Measurements from ENCODE around the gene AFF2.

The AFF2 gene

DNA sequence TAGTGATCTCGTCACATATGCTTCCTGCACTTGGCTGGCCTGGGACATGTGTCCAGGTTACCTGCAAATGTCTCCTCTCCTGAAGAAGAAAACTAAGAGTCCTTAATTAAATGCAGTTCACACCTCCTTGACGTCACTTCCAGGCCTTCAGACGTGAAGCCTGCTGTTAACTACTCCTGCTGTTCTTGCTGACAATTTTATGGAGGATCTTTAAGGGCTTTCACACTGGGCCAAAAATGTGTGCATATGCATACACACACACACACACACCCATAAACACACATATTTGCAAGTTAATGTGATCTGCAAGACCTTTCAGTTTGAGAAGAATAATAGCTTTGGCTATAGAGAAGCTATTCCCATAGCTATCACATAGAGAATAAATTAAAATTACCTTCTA lies 267.9 kb downstream of the AFF2 start:
- no peak for TF ChIP-seq CTCF (conservative IDR thresholded peaks at IDR 0.05; ENCODE audit: low read depth, low read length)
- Histone ChIP-seq H3K4me2 (no peak overlapping the region), H3K36me3 (ENCODE audit: insufficient read depth) (no peaks in the 10 kb centered on the region), H3K79me2 (ENCODE audit: insufficient read depth, low read depth) (no peaks in the 10 kb centered on the region), H3K4me3 (IDR thresholded peaks at IDR 0.05; ENCODE audit: insufficient read depth, low read depth, low read length) (no peak overlapping the region), H3K27ac (no peak overlapping the region), H4K20me1 (ENCODE audit: insufficient read depth) (no peaks in the 10 kb centered on the region), H3K9ac (no peak overlapping the region), H2AFZ (ENCODE audit: low read depth) (no peak overlapping the region), H3K4me1 (ENCODE audit: low read depth, poor library complexity, severe bottlenecking) (no peaks in the 10 kb centered on the region), H3K27me3 (ENCODE audit: insufficient read depth, low read depth) (no peaks in the 10 kb centered on the region)

GRCh38 chrX:148771440-148771839 lies 271.0 kb downstream of the AFF2 start:
- no peak overlapping the region for H3K4me3 ChIP-seq (IDR thresholded peaks at IDR 0.05; ENCODE audit: insufficient read depth, low read depth, low read length)
- TF ChIP-seq CTCF (conservative IDR thresholded peaks at IDR 0.05; ENCODE audit: low read depth, low read length) = no peak
- H4K20me1 ChIP-seq (ENCODE audit: insufficient read depth) = no peaks in the 10 kb centered on the region
- H3K9ac ChIP-seq = no peak overlapping the region
- no peaks in the 10 kb centered on the region for H3K36me3 ChIP-seq (ENCODE audit: insufficient read depth)
- no peaks in the 10 kb centered on the region for H3K4me1 ChIP-seq (ENCODE audit: low read depth, poor library complexity, severe bottlenecking)
- H3K27me3 ChIP-seq (ENCODE audit: insufficient read depth, low read depth) = no peaks in the 10 kb centered on the region
- H3K79me2 ChIP-seq (ENCODE audit: insufficient read depth, low read depth) = no peaks in the 10 kb centered on the region
- H3K27ac ChIP-seq = no peak overlapping the region
- H2AFZ ChIP-seq (ENCODE audit: low read depth) = no peak overlapping the region
- H3K4me2 ChIP-seq = no peak overlapping the region

DNA sequence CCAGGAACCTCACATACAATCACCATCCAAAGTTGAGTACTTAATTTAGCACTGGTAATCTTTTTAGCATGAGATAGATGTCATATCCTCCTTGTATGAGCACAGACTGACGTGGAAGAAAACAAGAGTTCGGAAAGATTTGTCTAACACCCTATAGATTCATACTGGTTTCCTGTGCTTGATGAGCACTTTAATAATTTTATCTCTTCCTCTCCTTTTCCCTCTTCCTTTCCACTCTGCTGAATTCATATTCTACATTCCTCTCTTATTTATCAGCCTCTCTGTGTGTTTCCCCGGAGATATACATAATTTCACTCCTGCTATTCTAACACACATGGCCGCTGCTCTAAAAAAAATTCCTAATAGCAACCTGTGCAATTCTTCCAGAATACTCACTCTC lies 273.9 kb downstream of the AFF2 start:
- Histone ChIP-seq H3K36me3 (ENCODE audit: insufficient read depth) (no peaks in the 10 kb centered on the region), H3K27me3 (ENCODE audit: insufficient read depth, low read depth) (no peaks in the 10 kb centered on the region), H3K4me2 (no peak overlapping the region), H3K27ac (no peak overlapping the region), H3K4me3 (IDR thresholded peaks at IDR 0.05; ENCODE audit: insufficient read depth, low read depth, low read length) (no peak overlapping the region), H3K4me1 (ENCODE audit: low read depth, poor library complexity, severe bottlenecking) (no peaks in the 10 kb centered on the region), H3K9ac (no peak overlapping the region), H3K79me2 (ENCODE audit: insufficient read depth, low read depth) (no peaks in the 10 kb centered on the region), H4K20me1 (ENCODE audit: insufficient read depth) (no peaks in the 10 kb centered on the region), H2AFZ (ENCODE audit: low read depth) (no peak overlapping the region)
- TF ChIP-seq CTCF (conservative IDR thresholded peaks at IDR 0.05; ENCODE audit: low read depth, low read length) = no peak

- TF ChIP-seq CTCF (conservative IDR thresholded peaks at IDR 0.05; ENCODE audit: low read depth, low read length) = no peak
- Histone ChIP-seq H3K27me3 (ENCODE audit: insufficient read depth, low read depth) (no peaks in the 10 kb centered on the region), H3K4me1 (ENCODE audit: low read depth, poor library complexity, severe bottlenecking) (no peaks in the 10 kb centered on the region), H3K9ac (no peak overlapping the region), H3K4me2 (no peak overlapping the region), H4K20me1 (ENCODE audit: insufficient read depth) (no peaks in the 10 kb centered on the region), H3K27ac (no peak overlapping the region), H3K36me3 (ENCODE audit: insufficient read depth) (no peaks in the 10 kb centered on the region), H3K4me3 (IDR thresholded peaks at IDR 0.05; ENCODE audit: insufficient read depth, low read depth, low read length) (no peak overlapping the region), H3K79me2 (ENCODE audit: insufficient read depth, low read depth) (no peaks in the 10 kb centered on the region), H2AFZ (ENCODE audit: low read depth) (no peak overlapping the region)
Measured at GRCh38 chrX:148784137-148784536, 283.7 kb downstream of the AFF2 start.

DNA sequence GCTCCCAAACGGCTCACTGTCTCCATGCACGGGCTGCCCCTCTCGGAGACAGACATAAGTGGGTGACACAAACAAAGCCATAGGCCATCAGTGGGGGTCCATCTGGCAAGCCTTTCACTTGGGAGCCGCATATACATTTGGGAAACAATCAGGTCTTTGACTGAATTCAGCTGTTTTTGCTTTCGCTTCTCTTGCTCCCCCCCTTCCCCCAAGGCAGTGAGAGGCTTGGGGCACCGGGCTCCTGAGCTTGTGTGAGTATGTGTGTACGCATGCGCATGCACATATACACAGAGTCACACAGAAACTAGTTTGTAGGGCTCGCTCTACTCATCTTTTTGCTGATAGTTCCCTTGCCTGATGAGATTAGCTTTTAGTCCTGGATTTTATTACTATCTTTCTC lies 284.4 kb downstream of the AFF2 start:
- H4K20me1 ChIP-seq (ENCODE audit: insufficient read depth) = no peaks in the 10 kb centered on the region
- no peak overlapping the region for H3K27ac ChIP-seq
- H3K4me1 ChIP-seq (ENCODE audit: low read depth, poor library complexity, severe bottlenecking) = no peaks in the 10 kb centered on the region
- no peak overlapping the region for H3K9ac ChIP-seq
- H3K79me2 ChIP-seq (ENCODE audit: insufficient read depth, low read depth) = no peaks in the 10 kb centered on the region
- H3K4me3 ChIP-seq (IDR thresholded peaks at IDR 0.05; ENCODE audit: insufficient read depth, low read depth, low read length) = no peak overlapping the region
- no peak for TF ChIP-seq CTCF (conservative IDR thresholded peaks at IDR 0.05; ENCODE audit: low read depth, low read length)
- H3K4me2 ChIP-seq = no peak overlapping the region
- H3K36me3 ChIP-seq (ENCODE audit: insufficient read depth) = no peaks in the 10 kb centered on the region
- no peaks in the 10 kb centered on the region for H3K27me3 ChIP-seq (ENCODE audit: insufficient read depth, low read depth)
- H2AFZ ChIP-seq (ENCODE audit: low read depth) = no peak overlapping the region
